ENCODE results near the gene ERVH48-1.

- TF ChIP-seq CTCF (conservative IDR thresholded peaks at IDR 0.05; ENCODE audit: low read depth, low read length) (no peak), EZH2phosphoT487 (IDR thresholded peaks at IDR 0.05; ENCODE audit: borderline replicate concordance, low read length) (no peak), EZH2 (IDR thresholded peaks at IDR 0.05; ENCODE audit: low read length, unreplicated experiment) (no peak)
Measured at GRCh38 chr21:42965211-42965560, 39.8 kb upstream of the ERVH48-1 start.
